Measurements from ENCODE around the gene NDUFS2.
A peak's percentile ranks its signal among the peaks of the same experiment; 100 is the strongest.

NDUFS2 gene

GRCh38 chr1:161201836-161202712 lies at the start of gene NDUFS2:
Gene NDUFS2, plus strand, starts transcription at chr1:161202367. Its CDS starts 19 bp downstream, at chr1:161202386.
- DNase-seq (ENCODE audit: low read depth) = peak; percentile 90

GRCh38 chr1:161153176-161153575 lies 49.0 kb upstream of the NDUFS2 start:
- no peak for DNase-seq (ENCODE audit: low read depth)

- peak; percentile 50 for DNase-seq (ENCODE audit: low read depth)
These were observed 48.4 kb upstream of the NDUFS2 start, which contains the start of gene UFC1 for GRCh38 chr1:161153682-161154337. Gene UFC1, plus strand, starts transcription at chr1:161153978. Its CDS starts 20 bp downstream, at chr1:161153998.

GRCh38 chr1:161157867-161158266 lies 44.3 kb upstream of the NDUFS2 start:
- no peak for DNase-seq (ENCODE audit: low read depth)

GRCh38 chr1:161158316-161159010 lies 43.7 kb upstream of the NDUFS2 start:
- DNase-seq (ENCODE audit: low read depth) = no peak

- DNase-seq (ENCODE audit: low read depth) = peak; percentile 88
These were observed 42.9 kb upstream of the NDUFS2 start, which contains the start of gene USP21 for GRCh38 chr1:161159087-161159912. Gene USP21, plus strand, starts transcription at chr1:161159500. Its CDS starts 1,141 bp downstream, at chr1:161160641.

GRCh38 chr1:161159913-161160243 lies 42.3 kb upstream of the NDUFS2 start:
- no peak for DNase-seq (ENCODE audit: low read depth)

- no peak for DNase-seq (ENCODE audit: low read depth)
These were observed 41.5 kb upstream of the NDUFS2 start for GRCh38 chr1:161160671-161161145.

- no peak for DNase-seq (ENCODE audit: low read depth)
These were observed 40.5 kb upstream of the NDUFS2 start for GRCh38 chr1:161161652-161162051.

GRCh38 chr1:161162052-161162451 lies 40.1 kb upstream of the NDUFS2 start:
- no peak for DNase-seq (ENCODE audit: low read depth)

GRCh38 chr1:161162806-161163205 lies 39.4 kb upstream of the NDUFS2 start:
- DNase-seq (ENCODE audit: low read depth) = no peak

GRCh38 chr1:161163793-161164192 lies 38.4 kb upstream of the NDUFS2 start:
- DNase-seq (ENCODE audit: low read depth) = no peak

- DNase-seq (ENCODE audit: low read depth) = no peak
These were observed 37.1 kb upstream of the NDUFS2 start for GRCh38 chr1:161164901-161165610.

GRCh38 chr1:161165742-161166668 lies 36.2 kb upstream of the NDUFS2 start, which contains the start of gene PPOX:
Gene PPOX, plus strand, starts transcription at chr1:161166426. Its CDS starts 422 bp downstream, at chr1:161166848.
- peak; percentile 85 for DNase-seq (ENCODE audit: low read depth)

GRCh38 chr1:161166669-161167548 lies 35.3 kb upstream of the NDUFS2 start:
- DNase-seq (ENCODE audit: low read depth) = no peak

GRCh38 chr1:161168906-161169305 lies 33.3 kb upstream of the NDUFS2 start:
- DNase-seq (ENCODE audit: low read depth) = no peak

GRCh38 chr1:161171191-161171590 lies 31.0 kb upstream of the NDUFS2 start:
- no peak for DNase-seq (ENCODE audit: low read depth)

- no peak for DNase-seq (ENCODE audit: low read depth)
These were observed 30.5 kb upstream of the NDUFS2 start for GRCh38 chr1:161171696-161172095.

- DNase-seq (ENCODE audit: low read depth) = no peak
These were observed 29.8 kb upstream of the NDUFS2 start for GRCh38 chr1:161172349-161172748.
